GM12865 (cell line): ENCODE results near the gene PCDHGA7.
"Not testable (repeated sequence)": the region's sequence is repeated elsewhere in the genome, so short reads cannot be mapped to it uniquely, and the experiment has no call there.

Experiments used
- DNase-seq: peaks from one replicate; pipeline ENCODE4 v3.0.0; 2010; ENCODE audit warnings: low read depth
- H3K4me3 ChIP-seq: 2 replicates; pipeline ENCODE4 v1.5.1; 2011; ENCODE audit warnings: mild to moderate bottlenecking, low read depth, low read length, control low read depth
- CTCF ChIP-seq: IDR thresholded peaks from 2 replicates; pipeline ENCODE4 v1.5.1; 2011; ENCODE audit warnings: low read length, control low read depth, low read depth, inconsistent platforms; ENCODE audit not compliant: insufficient read depth; ENCODE audit errors: missing control alignments

PCDHGA7 gene

DNA sequence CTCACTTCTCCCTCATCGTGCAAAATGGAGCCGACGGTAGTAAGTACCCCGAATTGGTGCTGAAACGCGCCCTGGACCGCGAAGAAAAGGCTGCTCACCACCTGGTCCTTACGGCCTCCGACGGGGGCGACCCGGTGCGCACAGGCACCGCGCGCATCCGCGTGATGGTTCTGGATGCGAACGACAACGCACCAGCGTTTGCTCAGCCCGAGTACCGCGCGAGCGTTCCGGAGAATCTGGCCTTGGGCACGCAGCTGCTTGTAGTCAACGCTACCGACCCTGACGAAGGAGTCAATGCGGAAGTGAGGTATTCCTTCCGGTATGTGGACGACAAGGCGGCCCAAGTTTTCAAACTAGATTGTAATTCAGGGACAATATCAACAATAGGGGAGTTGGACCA is 48.7 kb downstream of the PCDHGA7 start:
- peak overlapping the region; percentile 79 for H3K4me3 ChIP-seq
- peak; percentile 76 for DNase-seq
- no peak for TF ChIP-seq CTCF

DNA sequence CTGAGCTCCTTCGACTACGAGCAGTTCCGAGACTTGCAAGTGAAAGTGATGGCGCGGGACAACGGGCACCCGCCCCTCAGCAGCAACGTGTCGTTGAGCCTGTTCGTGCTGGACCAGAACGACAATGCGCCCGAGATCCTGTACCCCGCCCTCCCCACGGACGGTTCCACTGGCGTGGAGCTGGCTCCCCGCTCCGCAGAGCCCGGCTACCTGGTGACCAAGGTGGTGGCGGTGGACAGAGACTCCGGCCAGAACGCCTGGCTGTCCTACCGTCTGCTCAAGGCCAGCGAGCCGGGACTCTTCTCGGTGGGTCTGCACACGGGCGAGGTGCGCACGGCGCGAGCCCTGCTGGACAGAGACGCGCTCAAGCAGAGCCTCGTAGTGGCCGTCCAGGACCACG is 49.8 kb downstream of the PCDHGA7 start:
- not testable (repeated sequence) for H3K4me3 ChIP-seq, DNase-seq

GRCh38 chr5:141432726-141433125 is 50.2 kb downstream of the PCDHGA7 start:
- H3K4me3 ChIP-seq, DNase-seq: not testable (repeated sequence)

GRCh38 chr5:141434006-141434405 is 51.5 kb downstream of the PCDHGA7 start:
- H3K4me3 ChIP-seq, result no peak overlapping the region
- TF ChIP-seq CTCF, result no peak
- no peak for DNase-seq
